MM.1S (cell line): ENCODE results near the gene APBA1.

Source experiments
- DNase-seq: peaks from one replicate; pipeline ENCODE4 v3.0.0-alpha.2; 2015
- H2AFZ ChIP-seq: fragments of 300-600 bp; sonication (generic); 2 replicates; pipeline ENCODE4 v1.6.0; 2016; ENCODE audit warnings: antibody characterized with exemption, low read length
- H3F3A ChIP-seq: fragments of 300-600 bp; sonication (generic); 2 replicates; pipeline ENCODE4 v1.6.1; 2016; ENCODE audit warnings: mild to moderate bottlenecking, antibody characterized with exemption, low read length, moderate library complexity, mixed read lengths; ENCODE audit not compliant: insufficient read depth
- H3K27ac ChIP-seq: fragments of 300-600 bp; sonication (generic); 2 replicates; pipeline ENCODE4 v1.5.1; 2016; ENCODE audit warnings: mild to moderate bottlenecking, low read length
- H3K27me3 ChIP-seq: fragments of 300-600 bp; sonication (generic); replicated peaks from 2 replicates; pipeline ENCODE4 v1.6.0; 2016; ENCODE audit warnings: low read length; ENCODE audit not compliant: insufficient read depth
- H3K36me3 ChIP-seq: fragments of 300-600 bp; sonication (generic); replicated peaks from 2 replicates; pipeline ENCODE4 v1.6.1; 2016; ENCODE audit warnings: mild to moderate bottlenecking, low read length, mixed read lengths; ENCODE audit not compliant: insufficient read depth
- H3K4me1 ChIP-seq: fragments of 300-600 bp; sonication (generic); 2 replicates; pipeline ENCODE4 v1.6.1; 2016; ENCODE audit warnings: low read length, mixed read lengths
- H3K4me2 ChIP-seq: fragments of 300-600 bp; sonication (generic); 2 replicates; pipeline ENCODE4 v1.6.0; 2016; ENCODE audit warnings: low read depth, low read length
- H3K4me3 ChIP-seq: fragments of 300-600 bp; sonication (generic); 2 replicates; pipeline ENCODE4 v1.5.1; 2016; ENCODE audit warnings: low read length, mixed read lengths
- H3K79me2 ChIP-seq: fragments of 300-600 bp; sonication (generic); 2 replicates; pipeline ENCODE4 v1.6.1; 2016; ENCODE audit warnings: mixed run types, low read length, mixed read lengths
- H3K9ac ChIP-seq: fragments of 300-600 bp; sonication (generic); 2 replicates; pipeline ENCODE4 v1.6.1; 2016; ENCODE audit warnings: low read length, mixed read lengths
- H3K9me2 ChIP-seq: fragments of 300-600 bp; sonication (generic); replicated peaks from 2 replicates; pipeline ENCODE4 v1.6.1; 2016; ENCODE audit warnings: mild to moderate bottlenecking, low read length, mixed read lengths; ENCODE audit not compliant: insufficient read depth
- H3K9me3 ChIP-seq: fragments of 300-600 bp; sonication (generic); replicated peaks from 2 replicates; pipeline ENCODE4 v1.6.1; 2016; ENCODE audit warnings: mild to moderate bottlenecking, low read length, mixed read lengths; ENCODE audit not compliant: insufficient read depth
- H4K20me1 ChIP-seq: fragments of 300-600 bp; sonication (generic); 2 replicates; pipeline ENCODE4 v1.6.1; 2016; ENCODE audit warnings: mild to moderate bottlenecking, low read length, moderate library complexity, mixed read lengths; ENCODE audit not compliant: insufficient read depth
- EZH2 ChIP-seq: fragments of 300-600 bp; sonication (generic); optimal IDR thresholded peaks from 2 replicates; pipeline ENCODE3; 2017; ENCODE audit warnings: low read depth, mild to moderate bottlenecking, antibody characterized with exemption, low read length, mixed read lengths
- EZH2phosphoT487 ChIP-seq: fragments of 300-600 bp; sonication (generic); IDR thresholded peaks from 2 replicates; pipeline ENCODE4 v1.6.1; 2018; ENCODE audit warnings: antibody characterized with exemption, low read length
- TF ChIP-seq, protein P1 (sequence below): fragments of 300-600 bp; sonication (generic); IDR thresholded peaks from 2 replicates; pipeline ENCODE4 v1.5.1; 2016; ENCODE audit warnings: antibody characterized with exemption, low read length, mixed read lengths

The APBA1 gene

DNA sequence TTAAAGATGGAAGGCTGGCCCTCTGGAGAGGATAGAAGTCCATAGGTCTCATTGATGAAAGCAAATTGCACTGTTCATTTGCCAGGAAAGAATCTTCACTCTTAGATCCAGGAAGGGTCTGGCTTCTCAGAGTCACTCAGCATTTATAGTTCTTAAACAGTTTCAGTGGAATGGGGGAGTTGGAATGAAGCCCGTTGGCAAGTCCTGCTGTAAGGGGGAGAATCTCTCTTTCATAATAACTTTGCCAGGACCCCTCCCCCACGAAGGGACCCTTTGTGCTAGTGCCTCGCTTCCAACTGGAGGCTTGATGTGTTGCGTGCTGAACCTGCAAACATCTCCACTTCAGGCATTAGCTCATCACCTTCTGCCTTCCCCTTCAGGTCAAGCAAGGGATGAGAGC lies 290.0 kb downstream of the APBA1 start:
- H3K27me3 ChIP-seq, result no peaks in the 10 kb centered on the region
- no peak overlapping the region for H3K4me2 ChIP-seq
- H3K4me1 ChIP-seq, result peaks cover 26% of the 10 kb centered on the region
- no peak overlapping the region for H3K4me3 ChIP-seq
- no peak overlapping the region for H3K9ac ChIP-seq
- H4K20me1 ChIP-seq, result no peaks in the 10 kb centered on the region
- no peaks in the 10 kb centered on the region for H3K79me2 ChIP-seq
- no peak for TF ChIP-seq EZH2
- no peak for TF ChIP-seq EZH2phosphoT487
- TF ChIP-seq, protein P1, sequence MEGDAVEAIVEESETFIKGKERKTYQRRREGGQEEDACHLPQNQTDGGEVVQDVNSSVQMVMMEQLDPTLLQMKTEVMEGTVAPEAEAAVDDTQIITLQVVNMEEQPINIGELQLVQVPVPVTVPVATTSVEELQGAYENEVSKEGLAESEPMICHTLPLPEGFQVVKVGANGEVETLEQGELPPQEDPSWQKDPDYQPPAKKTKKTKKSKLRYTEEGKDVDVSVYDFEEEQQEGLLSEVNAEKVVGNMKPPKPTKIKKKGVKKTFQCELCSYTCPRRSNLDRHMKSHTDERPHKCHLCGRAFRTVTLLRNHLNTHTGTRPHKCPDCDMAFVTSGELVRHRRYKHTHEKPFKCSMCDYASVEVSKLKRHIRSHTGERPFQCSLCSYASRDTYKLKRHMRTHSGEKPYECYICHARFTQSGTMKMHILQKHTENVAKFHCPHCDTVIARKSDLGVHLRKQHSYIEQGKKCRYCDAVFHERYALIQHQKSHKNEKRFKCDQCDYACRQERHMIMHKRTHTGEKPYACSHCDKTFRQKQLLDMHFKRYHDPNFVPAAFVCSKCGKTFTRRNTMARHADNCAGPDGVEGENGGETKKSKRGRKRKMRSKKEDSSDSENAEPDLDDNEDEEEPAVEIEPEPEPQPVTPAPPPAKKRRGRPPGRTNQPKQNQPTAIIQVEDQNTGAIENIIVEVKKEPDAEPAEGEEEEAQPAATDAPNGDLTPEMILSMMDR, result no peak
- H3F3A ChIP-seq, result peaks cover 11% of the 10 kb centered on the region; the same call in 1 of the 2 replicates
- H3K36me3 ChIP-seq, result no peaks in the 10 kb centered on the region
- H3K9me3 ChIP-seq, result no peaks in the 10 kb centered on the region
- no peak overlapping the region for H3K27ac ChIP-seq
- no peaks in the 10 kb centered on the region for H3K9me2 ChIP-seq
- DNase-seq, result no peak
- H2AFZ ChIP-seq, result no peak overlapping the region

DNA sequence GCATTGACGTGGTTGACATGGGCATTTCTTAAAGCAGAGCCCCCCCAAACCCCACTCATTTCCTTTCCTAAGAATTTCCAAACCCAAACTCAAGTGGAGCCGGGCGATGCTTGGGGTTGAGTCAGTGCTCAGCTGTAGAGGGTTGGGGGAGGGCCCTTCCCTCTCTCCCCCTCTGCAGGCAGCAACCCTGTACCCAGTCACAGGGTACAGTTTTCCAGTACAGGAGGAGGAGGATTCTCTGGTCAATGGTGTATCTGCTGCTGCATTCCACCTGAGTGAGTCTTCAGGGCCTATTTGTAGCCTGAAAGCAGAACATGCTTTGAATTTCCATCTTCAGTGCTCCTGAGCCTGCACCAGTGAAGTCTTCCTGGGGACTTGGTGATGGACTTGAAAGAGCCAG lies 291.4 kb downstream of the APBA1 start:
- no peak overlapping the region for H3K4me3 ChIP-seq

DNA sequence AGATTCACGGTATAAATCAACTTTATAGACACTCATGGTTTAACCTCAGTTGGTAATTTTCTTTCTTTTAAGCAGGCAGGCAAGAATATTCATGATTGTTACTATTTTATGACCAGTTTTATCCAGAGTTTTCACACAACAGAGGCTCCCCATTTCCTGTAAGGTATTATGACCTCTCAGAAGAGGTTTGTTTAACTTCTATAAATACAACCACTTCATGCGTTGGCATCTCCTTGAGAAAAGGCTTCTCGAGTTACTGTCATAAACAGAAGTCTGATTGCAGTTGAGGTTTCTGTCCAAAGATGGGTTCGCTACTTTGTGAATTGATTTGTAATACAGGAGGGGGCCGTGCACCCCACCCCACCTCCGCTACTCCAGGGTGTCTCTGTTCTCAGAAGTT lies 291.9 kb downstream of the APBA1 start:
- Histone ChIP-seq H3K27ac (no peak overlapping the region), H3K9me2 (no peaks in the 10 kb centered on the region), H3K9ac (no peak overlapping the region), H3K4me1 (peaks cover 13% of the 10 kb centered on the region), H3K4me2 (no peak overlapping the region), H4K20me1 (no peaks in the 10 kb centered on the region), H3K79me2 (no peaks in the 10 kb centered on the region), H3F3A (peaks cover 6% of the 10 kb centered on the region; the same call in 1 of the 2 replicates), H2AFZ (no peak overlapping the region), H3K27me3 (no peaks in the 10 kb centered on the region), H3K4me3 (no peak overlapping the region), H3K9me3 (no peaks in the 10 kb centered on the region), H3K36me3 (no peaks in the 10 kb centered on the region)
- no peak for DNase-seq
- TF ChIP-seq EZH2 (no peak), EZH2phosphoT487 (no peak)
- TF ChIP-seq, protein P1, result no peak

More for the DNA sequence above, 291.4 kb downstream of the APBA1 start:
- H3K36me3 ChIP-seq, result no peaks in the 10 kb centered on the region
- peaks cover 17% of the 10 kb centered on the region for H3K4me1 ChIP-seq
- H2AFZ ChIP-seq, result no peak overlapping the region
- H3F3A ChIP-seq, result peaks cover 9% of the 10 kb centered on the region; the same call in 1 of the 2 replicates
- no peaks in the 10 kb centered on the region for H3K9me3 ChIP-seq
- no peak overlapping the region for H3K27ac ChIP-seq
- H3K4me2 ChIP-seq, result no peak overlapping the region
- DNase-seq, result no peak
- no peaks in the 10 kb centered on the region for H3K79me2 ChIP-seq
- TF ChIP-seq, protein P1, result no peak
- TF ChIP-seq EZH2phosphoT487, result no peak
- H4K20me1 ChIP-seq, result no peaks in the 10 kb centered on the region
- no peaks in the 10 kb centered on the region for H3K9me2 ChIP-seq
- H3K27me3 ChIP-seq, result no peaks in the 10 kb centered on the region
- no peak overlapping the region for H3K9ac ChIP-seq
